Pancreas (tissue), 10 donors: ENCODE data around the gene TSHZ1. TPM values are rescaled to one million over a fixed set of nuclear protein-coding genes. Genes with fewer than 3 reads are reported as not detected.
A peak's percentile ranks its signal among the peaks of the same experiment; 100 is the strongest.

Source experiments
- ATAC-seq, 4 donors: fragments of 200-7000 bp; cut with Tn5 transposase; one replicate each; pipeline versions ENCODE4 v1.8.0 to v1.9.1; 2020; ENCODE audit warnings: mild to moderate bottlenecking in 4 of 4, moderate library complexity in 4 of 4
- DNase-seq, 6 donors: peaks; one replicate each; pipeline ENCODE4 v3.0.0-alpha.2; 2020
- FAIRE-seq: peaks from 2 replicates; lab custom pipeline; 2012; peaks lifted over from hg19 to GRCh38; lab: Jason Lieb, UNC
- H3K27ac ChIP-seq, 4 donors: fragments of 200-600 bp; sonication (generic); 1 replicate in 3 of 4; 2 replicates in 1 of 4; pipeline versions ENCODE4 v1.5.0 to v1.8.0; 2020
- H3K27me3 ChIP-seq, 4 donors: fragments of 200-600 bp; one replicate each; pipeline ENCODE4 v1.8.0; 2021
- H3K36me3 ChIP-seq, 3 donors: fragments of 200-600 bp; sonication (generic) in 1 of 3; one replicate each; pipeline versions ENCODE4 v1.5.0 to v1.8.0; 2020 to 2021
- H3K4me1 ChIP-seq, 3 donors: fragments of 200-600 bp; one replicate each; pipeline ENCODE4 v1.8.0; 2021
- H3K4me3 ChIP-seq, 4 donors: fragments of 200-600 bp; sonication (generic) in 2 of 4; one replicate each; pipeline versions ENCODE4 v1.5.0 to v1.8.0; 2020 to 2021
- H3K9me3 ChIP-seq, 4 donors: fragments of 200-600 bp; one replicate each; pipeline ENCODE4 v1.8.0; 2021
- CTCF ChIP-seq, 4 donors: fragments of 200-600 bp; sonication (generic) in 3 of 4; IDR thresholded peaks; one replicate each; pipeline versions ENCODE4 v1.5.0 to v1.8.0; 2021; ENCODE audit warnings: antibody characterized with exemption in 4 of 4
- WGBS, 2 donors: extraction: QIAGEN DNeasy Blood & Tissue Kit; methylation state at CpG; one replicate each; pipeline ENCODE4 v1.1.7; 2013; 5-methylcytosine and 5-hydroxymethylcytosine counted together
- intact Hi-C, 3 donors: fragments of 100-400 bp; cut with DNase I; formaldehyde crosslinking; loops; one replicate each; pipeline versions ENCODE4 v1.11.1 to v1.14.2; 2022
- polyA plus RNA-seq, 2 donors: library from polyadenylated mRNA; stranded (reverse); fragments of 200-250 nt; gene quantifications; one replicate each; pipeline ENCODE4 v1.2.3, GENCODE V29; 2013
- total RNA-seq, 6 donors: library from RNA; stranded (reverse); fragmentation: NEBNext Ultra II Directional in 4 of 6; extraction: Animal tissue kit (Norgen Biotek cat#: 25700) in 4 of 6; gene quantifications; one replicate each; pipeline versions ENCODE4 v1.2.1 to v1.2.4, GENCODE V29; 2021 to 2023
- donor health status: healthy with polysubstance abuse.
- donor health status: DM: no; HTN: no; CAD: no; lungs with moderate emphysema.
- donor health status: DM: no; HTN: no; CAD: no.
- donor health status: control.
- donor health status: control.
- donor health status: Bipolar disorder and iron deficiency.
- donor health status: DM: yes; HTN: yes; CAD: no.
- donor health status: DM: no; HTN: no; CAD: no.
- donor health status: DM: no; HTN: no; CAD: no.
- donor health status: DM: yes; HTN: yes; CAD: no.

Gene TSHZ1
- total and polyA plus RNA-seq, 8 donors: 4.7 to 13.6 (median 7.6) TPM

DNA sequence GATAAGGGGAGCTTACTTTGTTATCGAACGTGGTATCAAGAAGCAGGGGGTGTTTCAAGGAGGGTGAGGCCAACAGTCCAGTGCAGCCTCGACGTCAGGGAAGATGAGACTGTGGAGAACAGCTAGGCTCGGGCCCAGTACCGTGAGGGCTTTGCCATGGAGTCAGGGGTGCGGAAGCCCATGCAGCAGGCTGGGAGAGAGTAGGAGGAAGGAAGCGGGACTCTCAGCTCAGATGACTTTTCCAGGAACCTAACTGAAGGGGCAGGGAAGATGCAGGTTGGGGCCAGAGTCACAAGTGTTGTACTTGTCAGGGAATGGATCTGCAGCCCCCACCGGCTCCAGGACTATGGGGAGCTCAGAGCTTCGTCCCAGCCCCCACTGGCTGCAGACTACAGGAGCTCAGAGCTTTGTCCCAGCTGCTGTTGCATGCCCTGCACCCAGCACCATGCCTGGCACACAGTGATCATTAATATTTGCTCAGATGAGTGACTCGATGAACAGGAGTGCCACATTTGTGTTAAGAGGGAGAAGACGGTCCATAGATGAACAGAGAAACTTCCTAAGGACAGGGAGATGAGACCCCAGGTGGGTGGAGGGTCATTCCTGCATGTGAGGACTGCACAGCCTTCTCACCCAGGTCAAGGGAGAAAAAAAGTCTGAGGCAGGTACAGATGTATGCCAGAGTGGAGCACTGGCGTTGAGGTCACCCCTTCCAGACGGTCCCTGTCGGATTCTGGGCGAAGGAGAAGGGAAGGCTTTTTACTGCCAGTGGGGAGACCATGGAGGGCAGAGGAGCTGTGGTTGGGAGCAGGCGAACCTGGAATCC is 38.1 kb upstream of the TSHZ1 start:
- H3K4me3 ChIP-seq: no peak overlapping the region
- no peaks in the 10 kb centered on the region for H3K4me1 ChIP-seq
- no peak overlapping the region for H3K27ac ChIP-seq
- H3K9me3 ChIP-seq: no peaks in the 10 kb centered on the region
- no peak for TF ChIP-seq CTCF (IDR thresholded peaks at IDR 0.05)
- intact Hi-C loops: no loop called here
- ATAC-seq: no peak
- no peak for FAIRE-seq
- WGBS, 2 donors: 72 to 82% methylated on average over 17 of the region's 17 CpGs
- no peaks in the 10 kb centered on the region for H3K27me3 ChIP-seq
- DNase-seq: no peak
- H3K36me3 ChIP-seq: no peaks in the 10 kb centered on the region

- Histone ChIP-seq H3K27ac (no peak overlapping the region), H3K4me3 (no peak overlapping the region), H3K27me3 (no peaks in the 10 kb centered on the region), H3K4me1 (no peaks in the 10 kb centered on the region), H3K36me3 (no peaks in the 10 kb centered on the region), H3K9me3 (no peaks in the 10 kb centered on the region)
- WGBS, 2 donors: 49 to 56% methylated on average over 5 of the region's 5 CpGs
- ATAC-seq: peak in 2 of 4 donors; percentile 46 to 56
- no peak for DNase-seq
- TF ChIP-seq CTCF (IDR thresholded peaks at IDR 0.05): no peak
- FAIRE-seq: no peak
- intact Hi-C loops: no loop called here
Observed at GRCh38 chr18:75173125-75173432, 37.5 kb upstream of the TSHZ1 start.

DNA sequence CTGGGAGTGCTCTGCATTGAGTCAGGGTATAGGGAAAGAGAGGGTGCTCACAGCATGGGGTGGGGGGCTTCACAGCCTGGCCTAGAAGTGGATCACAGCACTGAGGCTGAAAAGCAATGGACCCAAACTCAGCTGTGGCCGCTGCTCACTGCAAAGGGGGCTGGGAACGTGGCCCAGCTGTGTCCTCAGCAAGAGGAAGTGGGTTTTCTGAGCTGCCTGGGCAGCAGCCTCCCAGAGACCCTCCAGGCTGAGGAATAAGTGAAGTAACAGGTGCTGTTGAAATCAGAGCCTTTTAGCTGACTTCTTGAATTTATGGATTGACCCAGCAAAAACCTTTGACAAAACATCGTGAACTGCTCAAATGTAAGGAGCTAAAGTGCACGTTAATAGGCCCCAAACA is 36.9 kb upstream of the TSHZ1 start:
- no peak for DNase-seq
- Histone ChIP-seq H3K27me3 (no peaks in the 10 kb centered on the region), H3K9me3 (no peaks in the 10 kb centered on the region), H3K4me1 (no peaks in the 10 kb centered on the region), H3K36me3 (no peaks in the 10 kb centered on the region), H3K27ac (no peak overlapping the region), H3K4me3 (no peak overlapping the region)
- intact Hi-C loops: no loop called here
- no peak for TF ChIP-seq CTCF (IDR thresholded peaks at IDR 0.05)
- ATAC-seq: no peak
- WGBS, 2 donors: 87% methylated on average over 4 of the region's 4 CpGs
- FAIRE-seq: no peak

- H3K4me1 ChIP-seq: no peaks in the 10 kb centered on the region
- no peaks in the 10 kb centered on the region for H3K9me3 ChIP-seq
- H3K27me3 ChIP-seq: no peaks in the 10 kb centered on the region
- intact Hi-C loops: no loop called here
- FAIRE-seq (no peak), DNase-seq (no peak), ATAC-seq (no peak)
- no peak overlapping the region for H3K4me3 ChIP-seq
- no peak overlapping the region for H3K27ac ChIP-seq
- no peak for TF ChIP-seq CTCF (IDR thresholded peaks at IDR 0.05)
- WGBS, 2 donors: 82 to 84% methylated on average over 8 of the region's 8 CpGs
- no peaks in the 10 kb centered on the region for H3K36me3 ChIP-seq
Observed at GRCh38 chr18:75176849-75177248, 33.7 kb upstream of the TSHZ1 start.

DNA sequence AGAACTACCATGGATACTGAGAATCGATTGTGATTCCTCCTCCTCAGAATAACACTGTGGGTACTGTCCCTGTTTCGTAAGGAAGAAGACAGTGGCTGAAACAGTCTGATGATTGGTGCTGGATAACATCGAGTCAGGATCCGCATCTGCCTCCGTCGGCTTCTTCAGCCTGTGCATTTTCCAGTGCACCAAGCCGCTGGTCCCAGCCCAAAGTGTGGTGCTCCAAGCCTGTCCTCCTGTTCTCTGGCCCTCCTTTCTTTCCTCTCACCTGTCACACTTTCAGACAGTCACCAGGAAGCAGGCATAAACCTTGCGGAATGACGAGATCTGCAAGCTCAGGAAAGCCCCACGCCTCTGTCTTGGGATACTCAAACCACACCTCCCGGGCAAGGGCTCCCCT is 32.2 kb upstream of the TSHZ1 start:
- no peaks in the 10 kb centered on the region for H3K36me3 ChIP-seq
- 90 to 93% methylated on average over 11 of the region's 11 CpGs for WGBS, 2 donors
- TF ChIP-seq CTCF (IDR thresholded peaks at IDR 0.05): no peak
- H3K27me3 ChIP-seq: no peaks in the 10 kb centered on the region
- DNase-seq (no peak), ATAC-seq (no peak), FAIRE-seq (no peak)
- no peak overlapping the region for H3K4me3 ChIP-seq
- H3K4me1 ChIP-seq: no peaks in the 10 kb centered on the region
- H3K9me3 ChIP-seq: no peaks in the 10 kb centered on the region
- H3K27ac ChIP-seq: no peak overlapping the region
- intact Hi-C loops: no loop called here
